Erythroblast (primary cell): ENCODE measurements around the gene MSRB3.
"Not testable (repeated sequence)": the region's sequence is repeated elsewhere in the genome, so short reads cannot be mapped to it uniquely, and the experiment has no call there.

Experiments
- DNase-seq, 2 experiments: peaks; one replicate each; lab custom pipeline; 2025; lab: John Stamatoyannopoulos, UW
- GATA1 ChIP-seq: IDR thresholded peaks from 2 replicates; pipeline ENCODE4 v1.6.1; 2011; ENCODE audit warnings: low read depth, mild to moderate bottlenecking, control low read depth, low read length, moderate library complexity
- POLR2A ChIP-seq: IDR thresholded peaks from 2 replicates; pipeline ENCODE4 v1.6.1; 2011; ENCODE audit warnings: mild to moderate bottlenecking, low read length

Gene MSRB3

DNA sequence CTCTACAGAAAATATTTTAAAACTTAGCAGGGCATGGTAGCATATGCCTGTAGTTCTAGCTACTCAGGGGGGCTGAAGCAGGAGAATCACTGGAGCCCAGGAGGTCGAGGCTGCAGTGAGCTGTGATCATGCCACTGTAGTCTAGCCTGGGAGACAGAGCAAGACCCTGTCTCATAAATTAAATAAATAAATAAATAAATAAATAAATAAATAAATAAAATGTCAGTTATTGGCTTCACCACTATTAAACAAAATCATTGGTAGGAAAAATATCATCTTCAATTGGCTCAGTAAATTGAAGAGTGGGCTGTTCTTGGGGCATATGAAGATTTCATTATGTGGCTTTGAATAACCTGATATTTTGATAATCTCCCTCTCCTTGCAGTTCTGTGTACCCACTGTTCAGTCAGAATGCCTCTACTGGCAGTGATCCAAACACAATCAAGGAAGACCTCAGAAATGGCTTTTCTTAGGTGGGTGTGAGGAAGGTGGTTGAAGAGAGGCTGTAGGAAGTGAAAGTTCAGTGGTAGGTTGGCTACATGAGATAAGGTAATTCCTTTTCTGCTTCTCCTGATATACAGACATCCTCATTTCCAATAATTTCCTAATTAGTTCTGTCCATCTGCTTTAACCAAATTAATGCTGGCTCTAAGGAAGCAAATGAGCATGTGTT is 175.8 kb downstream of the MSRB3 start:
- no peak for DNase-seq
- TF ChIP-seq GATA1 (no peak), POLR2A (no peak)

GRCh38 chr12:65457341-65457740 is 178.9 kb downstream of the MSRB3 start:
- DNase-seq: not testable (repeated sequence)

GRCh38 chr12:65458718-65459117 is 180.2 kb downstream of the MSRB3 start:
- no peak for DNase-seq
- TF ChIP-seq POLR2A (no peak), GATA1 (no peak)

GRCh38 chr12:65459545-65459944 is 181.1 kb downstream of the MSRB3 start:
- no peak for TF ChIP-seq GATA1
- no peak for TF ChIP-seq POLR2A
- DNase-seq: no peak

GRCh38 chr12:65460063-65460462 is 181.6 kb downstream of the MSRB3 start:
- no peak for DNase-seq
- TF ChIP-seq POLR2A: no peak
- TF ChIP-seq GATA1: no peak

- TF ChIP-seq POLR2A (no peak), GATA1 (no peak)
- DNase-seq: no peak
These were observed 182.5 kb downstream of the MSRB3 start for GRCh38 chr12:65461017-65461416.

GRCh38 chr12:65462484-65462883 is 184.0 kb downstream of the MSRB3 start:
- no peak for DNase-seq
- no peak for TF ChIP-seq GATA1
- no peak for TF ChIP-seq POLR2A

- DNase-seq: no peak
- TF ChIP-seq POLR2A (no peak), GATA1 (no peak)
These were observed 184.6 kb downstream of the MSRB3 start for GRCh38 chr12:65463082-65463481.

DNA sequence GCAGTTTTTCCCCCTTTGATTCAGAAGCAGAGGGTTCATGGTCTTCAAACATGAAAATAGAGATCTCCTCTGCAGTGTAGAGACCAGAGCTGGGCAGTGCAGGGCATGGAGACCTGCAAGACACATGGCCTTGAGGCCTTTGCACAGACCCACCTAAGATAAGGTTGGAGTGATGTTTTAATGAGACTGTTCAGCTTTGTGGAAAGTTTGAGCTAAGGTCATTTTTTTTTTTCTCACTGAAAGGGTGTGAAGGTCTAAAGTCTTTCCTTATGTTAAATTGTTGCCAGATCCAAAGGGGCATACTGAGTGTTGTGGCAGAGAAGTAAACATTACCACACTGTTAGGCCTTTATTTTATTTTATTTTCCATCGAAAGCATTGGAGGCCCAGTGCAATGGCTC is 185.1 kb downstream of the MSRB3 start:
- DNase-seq: no peak
- no peak for TF ChIP-seq GATA1
- TF ChIP-seq POLR2A: no peak

- TF ChIP-seq POLR2A (no peak), GATA1 (no peak)
These were observed 186.4 kb downstream of the MSRB3 start for GRCh38 chr12:65464930-65465329.

GRCh38 chr12:65465766-65466547 is 187.5 kb downstream of the MSRB3 start:
- DNase-seq: no peak
- TF ChIP-seq GATA1 (no peak), POLR2A (no peak)

More at GRCh38 chr12:65464930-65465329, 186.4 kb downstream of the MSRB3 start:
- DNase-seq: no peak

- DNase-seq: no peak
- TF ChIP-seq POLR2A (no peak), GATA1 (no peak)
These were observed 188.4 kb downstream of the MSRB3 start for GRCh38 chr12:65466911-65467310.

- TF ChIP-seq POLR2A: no peak
- no peak for TF ChIP-seq GATA1
- no peak for DNase-seq
These were observed 191.8 kb downstream of the MSRB3 start for GRCh38 chr12:65470256-65470655.

GRCh38 chr12:65472079-65472478 is 193.6 kb downstream of the MSRB3 start:
- TF ChIP-seq POLR2A (no peak), GATA1 (no peak)
- DNase-seq: no peak
